ENCODE results near the gene KNDC1.

The KNDC1 gene

DNA sequence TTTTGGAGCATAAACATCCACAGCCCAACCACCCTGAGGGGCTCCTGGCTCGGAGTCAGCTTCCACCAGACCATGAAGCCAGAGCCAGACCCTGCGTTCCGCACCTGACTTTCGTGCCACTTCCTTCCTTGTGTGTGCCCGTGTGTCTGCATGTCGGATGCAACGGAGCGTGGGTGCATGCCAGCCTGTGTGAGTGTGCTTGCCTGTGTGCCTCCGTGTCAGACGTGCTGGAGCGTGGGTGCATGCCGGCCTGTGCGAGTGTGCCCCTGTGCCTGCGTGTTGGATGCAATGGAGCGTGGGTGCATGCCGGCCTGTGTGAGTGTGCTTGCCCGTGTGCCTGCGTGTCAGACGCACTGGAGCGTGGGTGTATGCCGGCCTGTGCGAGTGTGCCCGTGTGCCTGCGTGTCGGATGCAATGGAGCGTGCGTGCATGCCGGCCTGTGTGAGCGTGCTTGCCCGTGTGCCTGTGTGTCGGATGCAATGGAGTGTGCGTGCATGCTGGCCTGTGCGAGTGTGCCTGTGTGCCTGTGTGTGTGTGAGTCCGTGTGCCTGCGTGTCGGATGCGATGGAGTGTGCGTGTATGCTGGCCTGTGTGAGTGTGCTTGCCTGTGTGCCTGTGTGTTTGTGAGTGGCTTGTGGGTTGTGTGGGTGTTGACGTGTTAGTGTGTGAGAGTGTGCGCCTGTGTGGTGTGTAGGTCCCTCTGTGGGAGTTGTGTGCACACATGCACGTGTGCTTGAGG lies 28.1 kb upstream of the KNDC1 start:
- TF ChIP-seq GATA3 (IDR thresholded peaks at IDR 0.05; ENCODE audit: low read depth, low read length): no peak
- TF ChIP-seq GATA2 (IDR thresholded peaks at IDR 0.05; ENCODE audit: low read depth, low read length): no peak

DNA sequence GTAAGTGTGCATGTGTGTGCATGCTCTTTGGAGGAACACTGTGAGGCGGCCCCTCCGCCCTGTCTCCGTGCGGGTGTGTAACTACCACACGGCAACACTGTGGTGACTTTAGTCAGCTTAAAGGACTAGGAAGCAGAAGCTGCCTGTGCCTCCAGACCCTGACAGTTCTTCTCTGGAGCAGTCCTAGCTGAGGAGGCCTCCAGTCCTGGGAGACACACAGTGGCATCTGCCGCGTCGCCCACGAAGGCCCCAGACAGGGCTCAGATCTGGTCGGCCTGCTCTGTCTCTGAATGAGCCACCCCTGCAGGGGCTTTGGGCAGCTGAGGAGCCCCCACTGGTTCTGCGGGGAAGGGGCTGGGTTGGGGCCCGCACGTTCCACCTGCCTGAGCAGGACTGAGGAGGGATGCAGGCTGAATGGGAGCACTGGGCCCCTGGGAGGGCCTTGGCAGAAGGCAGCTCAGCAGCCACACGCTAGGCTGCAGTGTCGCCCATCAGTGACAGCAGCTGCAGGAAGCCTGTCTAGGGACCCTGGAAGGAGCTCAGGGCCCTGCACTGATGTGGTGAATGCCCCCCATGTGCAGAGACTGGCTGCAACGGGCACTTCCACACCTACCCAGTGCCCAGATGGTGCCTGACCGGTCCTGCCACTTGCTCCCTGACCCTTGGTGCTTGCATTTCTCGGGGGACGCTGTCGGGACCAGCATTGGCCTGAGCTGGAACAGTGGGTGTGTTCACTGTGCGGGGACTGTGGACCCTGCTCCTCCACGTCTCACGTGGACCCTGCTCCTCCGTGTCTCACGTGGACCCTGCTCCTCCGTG lies 27.3 kb upstream of the KNDC1 start:
- TF ChIP-seq GATA2 (IDR thresholded peaks at IDR 0.05; ENCODE audit: low read depth, low read length) (no peak), GATA3 (IDR thresholded peaks at IDR 0.05; ENCODE audit: low read depth, low read length) (no peak)

DNA sequence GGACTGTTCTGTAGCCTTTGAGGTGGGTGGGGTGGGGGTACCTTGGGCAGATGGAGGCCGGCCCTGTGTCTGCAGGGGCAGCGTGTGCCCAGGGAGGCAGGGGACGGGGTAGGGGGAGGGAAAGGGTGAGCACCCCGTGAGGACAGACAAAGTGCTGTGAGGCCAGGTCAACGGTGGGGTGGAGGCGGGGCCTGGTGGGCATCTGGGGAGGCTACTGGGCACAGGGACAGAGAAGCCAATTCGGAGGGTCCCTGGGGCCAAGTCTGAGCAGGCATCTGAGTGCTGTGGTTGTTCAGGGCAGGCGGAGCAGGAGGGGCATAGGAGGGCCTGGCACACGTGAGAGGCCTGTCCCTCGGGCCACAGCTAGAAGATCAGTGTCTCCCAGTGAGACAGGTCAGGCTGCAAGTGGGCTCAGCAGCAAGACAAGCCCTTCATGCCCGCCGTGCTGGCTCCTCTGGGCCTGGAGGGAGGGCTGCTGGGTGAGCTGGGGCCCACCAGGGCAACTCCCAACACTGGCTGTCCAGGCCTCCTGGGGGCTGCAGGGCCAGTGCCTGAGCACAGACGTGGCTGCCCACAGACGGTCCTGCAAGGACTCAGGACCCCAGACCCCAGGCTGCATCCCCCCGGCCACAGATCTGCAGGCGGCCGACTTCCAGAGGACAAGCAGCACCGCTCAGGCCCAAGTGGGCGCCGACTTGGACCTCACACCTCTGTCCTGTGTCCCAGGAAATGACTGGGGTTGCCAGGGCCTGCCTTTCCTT lies 26.4 kb upstream of the KNDC1 start:
- TF ChIP-seq GATA3 (IDR thresholded peaks at IDR 0.05; ENCODE audit: low read depth, low read length) (no peak), GATA2 (IDR thresholded peaks at IDR 0.05; ENCODE audit: low read depth, low read length) (no peak)

DNA sequence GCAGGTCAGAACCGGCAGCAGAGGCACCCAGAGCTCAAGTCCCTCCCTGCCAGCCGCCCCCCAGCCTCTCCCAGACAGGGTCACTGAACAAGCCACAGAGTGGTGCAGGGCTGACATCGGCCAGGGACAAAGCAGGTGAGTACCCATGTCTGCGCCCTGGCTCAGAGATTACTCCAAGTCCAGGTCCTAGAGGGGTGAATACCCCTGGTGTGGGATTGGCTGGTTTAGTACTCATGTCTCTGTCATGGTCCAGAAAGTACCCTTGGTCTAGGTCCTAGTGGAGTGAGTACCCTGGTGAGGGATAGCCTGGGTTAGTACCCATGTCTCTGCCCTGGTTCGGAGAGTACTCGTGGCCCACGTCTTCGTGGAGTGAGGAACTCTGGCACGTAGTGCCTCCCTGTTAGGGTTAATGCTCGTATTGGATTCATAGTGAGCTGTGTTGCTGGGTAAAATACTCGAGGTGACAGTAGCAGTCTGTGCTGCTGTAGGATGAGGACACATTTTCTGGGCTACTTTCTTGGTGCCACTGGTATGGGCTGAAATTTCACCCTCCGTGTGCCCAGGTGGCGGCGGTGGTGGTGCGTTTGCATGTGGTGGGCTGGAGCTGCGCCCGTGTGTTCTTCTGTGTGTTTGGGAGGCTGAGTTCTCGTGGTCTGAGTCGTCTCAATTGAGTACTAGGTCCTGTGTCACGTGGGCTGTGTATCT lies 25.5 kb upstream of the KNDC1 start:
- TF ChIP-seq GATA3 (IDR thresholded peaks at IDR 0.05; ENCODE audit: low read depth, low read length): no peak
- no peak for TF ChIP-seq GATA2 (IDR thresholded peaks at IDR 0.05; ENCODE audit: low read depth, low read length)

DNA sequence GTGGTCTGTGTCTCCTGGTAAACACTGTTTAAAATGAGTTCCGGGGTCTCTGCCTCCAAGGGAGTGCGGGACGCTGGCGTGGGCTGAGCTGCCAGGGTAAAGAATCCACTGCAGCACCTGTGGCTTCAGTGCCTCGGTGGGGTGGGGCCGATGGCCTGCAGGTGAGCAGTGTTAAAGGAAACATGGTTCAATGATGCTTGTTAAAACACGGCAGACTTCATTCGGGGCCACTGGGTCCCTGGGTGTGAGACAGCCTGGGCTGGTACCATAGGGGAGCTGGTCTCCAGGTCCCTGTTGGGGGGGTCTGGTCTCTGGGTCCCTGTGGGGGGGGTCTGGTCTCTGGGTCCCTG lies 24.9 kb upstream of the KNDC1 start:
- TF ChIP-seq GATA3 (IDR thresholded peaks at IDR 0.05; ENCODE audit: low read depth, low read length): no peak
- TF ChIP-seq GATA2 (IDR thresholded peaks at IDR 0.05; ENCODE audit: low read depth, low read length): no peak

DNA sequence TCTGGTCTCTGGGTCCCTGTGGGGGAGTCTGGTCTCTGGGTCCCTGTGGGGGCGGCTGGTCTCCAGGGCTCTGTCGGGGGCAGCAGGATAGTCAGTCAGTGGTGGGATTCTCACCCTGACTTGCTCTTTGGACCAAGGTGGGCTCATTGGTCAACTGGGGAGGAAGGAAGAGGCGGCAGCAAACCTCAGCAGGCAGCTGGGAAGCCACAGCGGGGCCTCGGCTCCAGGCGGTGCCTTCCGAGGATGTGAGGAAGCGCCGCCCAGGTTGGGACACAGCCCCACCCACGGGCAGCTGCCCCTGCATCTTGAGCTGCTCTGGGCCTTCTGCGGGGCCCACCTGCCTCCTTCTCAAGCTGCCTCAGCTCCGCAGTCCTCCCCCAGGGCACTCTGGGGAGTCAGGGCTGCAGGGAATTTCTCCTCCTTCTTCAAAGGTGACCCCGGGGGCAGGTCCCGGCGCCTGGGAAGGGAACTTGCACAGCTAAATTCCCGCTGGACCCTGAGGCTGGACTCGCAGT lies 20.4 kb upstream of the KNDC1 start:
- no peak for TF ChIP-seq GATA3 (IDR thresholded peaks at IDR 0.05; ENCODE audit: low read depth, low read length)
- TF ChIP-seq GATA2 (IDR thresholded peaks at IDR 0.05; ENCODE audit: low read depth, low read length): no peak

DNA sequence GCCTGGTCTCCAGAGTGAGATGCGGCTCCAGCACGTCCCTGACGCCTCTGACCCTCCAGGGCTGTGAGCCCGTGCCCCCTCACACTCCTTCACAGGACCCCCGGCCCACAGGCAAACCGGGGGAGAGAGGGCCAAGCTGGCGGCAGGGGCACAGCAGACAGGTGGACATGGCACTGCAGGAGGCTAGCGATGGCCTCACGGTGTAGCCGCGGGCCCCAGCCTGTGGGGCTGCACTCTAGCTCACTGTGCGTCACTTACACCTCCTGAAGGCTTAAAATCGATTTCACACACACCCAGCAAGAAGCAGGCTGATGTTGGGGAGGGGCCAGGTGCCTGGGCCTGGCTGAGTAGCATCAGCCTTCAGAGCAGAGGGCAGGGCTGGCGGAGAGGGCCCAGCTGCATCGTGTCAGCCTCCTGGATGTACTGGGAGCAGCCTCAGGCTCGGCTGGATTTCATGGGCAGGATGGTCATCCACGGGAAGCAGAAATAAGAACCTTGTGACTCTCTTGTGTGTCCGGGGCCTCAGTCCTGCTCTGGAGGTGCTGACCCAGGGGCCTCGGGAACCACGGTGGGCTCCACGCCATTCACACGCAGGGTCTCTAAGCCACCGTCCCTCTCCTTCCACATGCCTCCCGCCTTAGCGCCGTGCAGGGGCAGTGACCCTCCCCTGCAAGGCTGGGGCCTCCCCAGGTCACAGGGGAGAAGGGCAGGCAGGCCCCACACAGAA lies 19.4 kb upstream of the KNDC1 start:
- TF ChIP-seq GATA2 (IDR thresholded peaks at IDR 0.05; ENCODE audit: low read depth, low read length) (no peak), GATA3 (IDR thresholded peaks at IDR 0.05; ENCODE audit: low read depth, low read length) (no peak)

DNA sequence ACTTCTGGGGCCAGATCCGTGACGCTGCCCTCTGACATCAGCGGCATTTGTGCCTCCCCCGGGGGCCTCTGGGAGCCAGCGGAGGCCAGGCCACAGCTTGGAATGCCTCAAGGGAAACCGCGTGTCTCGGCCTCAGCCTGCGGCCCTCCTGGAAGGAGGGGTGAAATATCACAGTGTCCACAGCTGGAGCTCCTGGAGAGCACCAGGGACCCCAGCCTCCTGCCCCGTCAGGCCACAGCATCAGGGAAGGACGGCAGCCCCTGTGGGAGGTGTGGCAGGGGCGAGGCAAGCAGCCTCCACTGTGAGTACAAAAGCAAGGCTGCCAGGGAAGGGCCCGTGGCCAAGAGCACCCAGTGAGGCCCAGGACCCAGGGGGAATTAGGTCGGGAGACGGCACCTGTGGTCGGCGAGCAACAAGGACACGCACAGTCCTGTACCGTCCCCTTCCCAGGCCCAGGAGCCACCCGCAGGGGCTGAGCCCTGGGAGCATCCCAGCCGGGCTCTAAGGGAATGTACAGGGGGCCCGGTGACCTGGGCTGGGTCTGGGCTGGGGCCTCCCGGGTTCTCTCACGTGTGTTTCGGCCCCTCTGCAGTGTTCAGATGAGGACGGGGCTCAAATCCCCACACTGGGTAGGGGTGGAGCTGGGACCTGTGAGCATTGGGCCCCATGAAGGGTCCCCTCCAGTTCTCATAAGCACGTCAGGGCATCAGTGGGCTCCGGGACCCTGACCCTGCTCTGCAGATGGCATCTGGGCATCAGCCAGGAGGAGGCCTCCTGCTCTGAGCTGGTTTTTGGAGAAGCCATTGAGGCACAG lies 18.7 kb upstream of the KNDC1 start:
- no peak for TF ChIP-seq GATA3 (IDR thresholded peaks at IDR 0.05; ENCODE audit: low read depth, low read length)
- no peak for TF ChIP-seq GATA2 (IDR thresholded peaks at IDR 0.05; ENCODE audit: low read depth, low read length)

DNA sequence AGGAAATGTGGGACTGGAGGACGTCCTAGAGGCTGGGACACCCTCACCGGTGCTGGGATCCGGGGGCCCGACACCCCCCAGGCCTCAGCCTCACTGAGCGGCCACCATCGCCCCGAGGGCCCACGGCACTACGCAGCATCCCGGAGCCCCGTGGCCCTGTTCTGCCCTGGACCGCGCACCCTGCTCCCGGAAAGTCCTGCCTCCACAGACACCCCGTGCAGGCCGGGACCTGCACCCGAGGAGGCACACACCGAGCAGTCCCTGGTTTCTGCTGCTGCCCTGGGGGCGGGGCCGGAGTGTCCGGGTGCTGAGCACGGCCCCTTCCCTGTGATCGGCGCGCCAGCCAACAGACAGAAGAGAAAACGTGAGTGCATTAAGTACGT lies 18.1 kb upstream of the KNDC1 start:
- TF ChIP-seq GATA2 (IDR thresholded peaks at IDR 0.05; ENCODE audit: low read depth, low read length) (no peak), GATA3 (IDR thresholded peaks at IDR 0.05; ENCODE audit: low read depth, low read length) (no peak)

DNA sequence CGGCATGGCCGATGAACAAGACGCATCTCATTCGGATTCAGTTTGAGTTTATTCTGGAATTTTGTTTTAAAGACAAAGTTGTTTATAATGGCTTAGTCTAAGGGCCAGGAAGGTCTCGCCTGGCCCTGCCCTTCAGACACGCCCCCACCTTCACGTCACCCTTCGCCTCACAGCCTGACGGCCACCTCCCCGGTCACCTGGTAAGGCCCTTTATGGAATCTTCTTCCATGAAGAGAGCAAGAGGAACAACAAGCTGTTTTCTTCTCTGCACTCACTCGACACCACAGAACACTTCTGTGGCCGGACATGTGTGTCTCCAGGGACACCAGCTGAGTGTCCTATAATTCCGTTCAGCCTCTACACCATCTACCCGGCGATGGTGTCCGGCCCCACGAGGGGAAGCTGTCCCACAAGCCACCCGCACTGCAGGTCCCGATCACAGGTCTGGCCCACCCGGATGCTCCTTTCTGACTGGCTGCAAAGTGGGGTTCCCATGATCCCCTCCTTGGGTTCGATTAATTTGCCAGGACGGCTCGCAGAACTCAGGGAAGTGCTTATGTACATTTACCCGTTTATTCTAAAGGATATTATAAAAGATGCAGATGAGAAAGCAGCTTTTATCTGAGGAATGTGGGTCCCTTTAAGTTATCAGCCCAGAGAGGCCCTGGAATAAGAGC lies 17.4 kb upstream of the KNDC1 start:
- no peak for TF ChIP-seq GATA2 (IDR thresholded peaks at IDR 0.05; ENCODE audit: low read depth, low read length)
- no peak for TF ChIP-seq GATA3 (IDR thresholded peaks at IDR 0.05; ENCODE audit: low read depth, low read length)

DNA sequence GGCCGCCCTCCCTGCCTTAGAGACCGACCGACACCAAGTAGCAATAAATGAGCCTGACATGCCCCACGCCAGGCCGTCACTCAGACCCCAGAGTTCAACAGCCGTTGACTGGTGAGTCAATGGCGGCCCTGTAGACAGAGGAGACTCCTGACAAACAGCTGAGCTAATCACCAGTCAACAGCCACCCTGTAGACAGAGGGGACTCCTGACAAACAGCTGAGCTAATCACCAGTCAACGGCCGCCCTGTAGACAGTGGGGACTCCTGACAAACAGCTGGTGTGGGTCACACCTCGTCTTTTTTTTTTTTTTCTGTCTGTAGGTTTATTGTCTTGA lies 16.9 kb upstream of the KNDC1 start:
- no peak for TF ChIP-seq GATA2 (IDR thresholded peaks at IDR 0.05; ENCODE audit: low read depth, low read length)
- TF ChIP-seq GATA3 (IDR thresholded peaks at IDR 0.05; ENCODE audit: low read depth, low read length): no peak

DNA sequence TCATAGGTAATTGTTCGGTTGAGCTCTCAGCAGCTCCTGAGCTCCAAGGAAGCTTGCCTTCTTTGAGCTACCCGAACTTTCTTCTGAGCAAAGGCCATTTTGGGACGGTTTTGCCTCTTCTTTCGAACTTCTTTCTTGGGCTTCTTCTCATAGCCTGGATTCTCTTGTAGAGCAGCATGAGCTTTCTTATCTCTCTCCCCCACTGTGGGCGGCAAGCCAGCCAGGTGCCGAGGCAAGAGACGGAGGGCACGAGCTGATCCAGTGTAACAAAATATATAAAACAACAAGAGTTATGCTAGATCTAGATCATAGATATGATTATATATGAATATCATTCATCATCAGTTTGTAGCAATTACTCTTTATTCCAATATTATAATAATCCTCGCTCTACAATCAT lies 16.5 kb upstream of the KNDC1 start:
- TF ChIP-seq GATA2 (IDR thresholded peaks at IDR 0.05; ENCODE audit: low read depth, low read length): no peak
- TF ChIP-seq GATA3 (IDR thresholded peaks at IDR 0.05; ENCODE audit: low read depth, low read length): no peak

Data from SH-SY5Y (cell line).